Measurements from ENCODE around the gene OVCH2. TPM values are rescaled to one million over a fixed set of nuclear protein-coding genes. Genes with fewer than 3 reads are reported as not detected.

OVCH2 gene, protein sequence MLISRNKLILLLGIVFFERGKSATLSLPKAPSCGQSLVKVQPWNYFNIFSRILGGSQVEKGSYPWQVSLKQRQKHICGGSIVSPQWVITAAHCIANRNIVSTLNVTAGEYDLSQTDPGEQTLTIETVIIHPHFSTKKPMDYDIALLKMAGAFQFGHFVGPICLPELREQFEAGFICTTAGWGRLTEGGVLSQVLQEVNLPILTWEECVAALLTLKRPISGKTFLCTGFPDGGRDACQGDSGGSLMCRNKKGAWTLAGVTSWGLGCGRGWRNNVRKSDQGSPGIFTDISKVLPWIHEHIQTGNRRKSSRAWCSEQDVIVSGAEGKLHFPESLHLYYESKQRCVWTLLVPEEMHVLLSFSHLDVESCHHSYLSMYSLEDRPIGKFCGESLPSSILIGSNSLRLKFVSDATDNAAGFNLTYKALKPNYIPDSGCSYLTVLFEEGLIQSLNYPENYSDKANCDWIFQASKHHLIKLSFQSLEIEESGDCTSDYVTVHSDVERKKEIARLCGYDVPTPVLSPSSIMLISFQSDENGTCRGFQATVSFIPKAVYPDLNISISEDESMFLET
- total RNA-seq (2013; cell fraction: nucleolus; rRNA removed), result not detected in 2 replicates
- total RNA-seq (2014; rRNA removed) (not detected in 2 replicates), total RNA-seq (2014; rRNA removed; fragmentation: Illumina TruSeq; extraction: Trizol) (not detected in 2 replicates), total RNA-seq (2021) (not detected in 2 replicates), polyA plus RNA-seq (2011; rRNA removed) (not detected in 2 replicates), polyA plus RNA-seq (2014; fragmentation: Illumina TruSeq; extraction: Trizol) (not detected in 2 replicates), polyA plus RNA-seq (2014; fragmentation: Nextera tagmentation; extraction: Ambion mirVana) (not detected), polyA plus RNA-seq (2014; rRNA removed) (not detected in 2 replicates), polyA plus RNA-seq (2016; fragmentation: Nextera tagmentation; extraction: Ambion mirVana) (not detected), polyA minus RNA-seq (2011; rRNA and poly(A)+ RNA removed) (not detected in 2 replicates), Bru-seq, nascent RNA (not detected), BruChase-seq, experiment 1, labeled RNA remaining after a 6-hour chase (not detected), BruChase-seq, experiment 2, labeled RNA remaining after a 2-hour chase (not detected)
- not detected for polyA plus RNA-seq (2011; ENCODE audit: low read depth)
- not detected in 2 replicates for polyA plus RNA-seq (2011; cell fraction: cytosol; rRNA removed)
- not detected in 2 replicates for polyA plus RNA-seq (2011; cell fraction: nucleus; rRNA removed)
- not detected in 2 replicates for polyA plus RNA-seq (2012)
- polyA minus RNA-seq (2011; cell fraction: cytosol; rRNA and poly(A)+ RNA removed), result not detected in 2 replicates
- polyA minus RNA-seq (2011; cell fraction: nucleus; rRNA and poly(A)+ RNA removed), result not detected in 2 replicates
- long read RNA-seq, experiment 1, result 0 reads
- long read RNA-seq, experiment 2, partial matches to known transcripts, result 0 of 1 reads
- long read RNA-seq, experiment 2, other reads (novel, unspliced or antisense), result 1 of 1 reads

- no peak for DNase-seq (ENCODE audit: low read depth, low spot score)
- 43% methylated on average over 2 of the region's 2 CpGs for WGBS (ENCODE audit: insufficient coverage, insufficient replicate concordance, low lambda C conversion rate, missing lambda C conversion rate)
- H4K20me1 ChIP-seq (ENCODE audit: control insufficient read depth, insufficient read depth), result no peaks in the 10 kb centered on the region
- CTCF ChIA-PET, result interaction anchor here (1.6 kb wide), 1 partner anchor 11 kb away, joined by 12 read pairs; no protein-coding TSS in a partner anchor
- RAD21 ChIA-PET (ENCODE audit: unreplicated experiment), result interaction anchor here (2.0 kb wide), 1 partner anchor 11 kb away, joined by 5 read pairs; no protein-coding TSS in a partner anchor
- no peak within 1 kb of the TSS for H2AFZ ChIP-seq (ENCODE audit: control insufficient read depth, low read depth, low read length)
- POLR2A ChIA-PET, result no interaction called here
- intact Hi-C loops (cut with micrococcal nuclease; ENCODE audit: unreplicated experiment), result no loop called here
- ATAC-seq, result no peak
- H3K27me3 ChIP-seq (replicated peaks in 1 of 2; ENCODE audit: control insufficient read depth in 2 of 2, insufficient read depth in 2 of 2, low read length in 1 of 2), result peaks cover 0 to 5% of the 10 kb centered on the region in 2 experiments; a peak in 1 of 4 replicates
- H3K9ac ChIP-seq (ENCODE audit: control insufficient read depth, insufficient read depth, low read length), result no peak within 1 kb of the TSS
- no peaks in the 10 kb centered on the region for H3K36me3 ChIP-seq (ENCODE audit: control insufficient read depth in 2 of 2, insufficient read depth in 2 of 2, low read length in 1 of 2)
- H3K4me3 ChIP-seq, result no peak within 1 kb of the TSS
- no peak within 1 kb of the TSS for H3K27ac ChIP-seq (ENCODE audit: control insufficient read depth, insufficient read depth)
- H3K4me2 ChIP-seq (ENCODE audit: control insufficient read depth, insufficient read depth), result no peak within 1 kb of the TSS
- no peaks in the 10 kb centered on the region for H3K79me2 ChIP-seq (ENCODE audit: control insufficient read depth, insufficient read depth, low read length)
- TF ChIP-seq ZNF687 (IDR thresholded peaks at IDR 0.05) (no peak), ESRRA (IDR thresholded peaks at IDR 0.05; ENCODE audit: low read length) (no peak), BHLHE40 (IDR thresholded peaks at IDR 0.05; ENCODE audit: borderline replicate concordance in 1 of 2, low read depth in 2 of 2, low read length in 1 of 2) (no peak), TCF7 (IDR thresholded peaks at IDR 0.05; ENCODE audit: borderline replicate concordance) (no peak), ETV6 (conservative IDR thresholded peaks at IDR 0.05 in 1 of 2, IDR thresholded peaks at IDR 0.05 in 1 of 2; ENCODE audit: borderline replicate concordance in 1 of 2, low read depth in 1 of 2) (no peak), TAF1 (IDR thresholded peaks at IDR 0.05; ENCODE audit: borderline replicate concordance, low read depth, low read length) (no peak), SREBF1 (IDR thresholded peaks at IDR 0.05; ENCODE audit: low read length) (no peak), MEF2B (IDR thresholded peaks at IDR 0.05; ENCODE audit: partially characterized antibody, poor library complexity, severe bottlenecking) (no peak), SIN3A (IDR thresholded peaks at IDR 0.05; ENCODE audit: low read depth, low read length) (no peak), RCOR1 (conservative IDR thresholded peaks at IDR 0.05; ENCODE audit: low read depth, low read length) (no peak), SP1 (IDR thresholded peaks at IDR 0.05; ENCODE audit: low read depth, low read length) (no peak)
- TF ChIP-seq, protein P1, sequence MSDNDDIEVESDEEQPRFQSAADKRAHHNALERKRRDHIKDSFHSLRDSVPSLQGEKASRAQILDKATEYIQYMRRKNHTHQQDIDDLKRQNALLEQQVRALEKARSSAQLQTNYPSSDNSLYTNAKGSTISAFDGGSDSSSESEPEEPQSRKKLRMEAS (IDR thresholded peaks at IDR 0.05; ENCODE audit: low read depth, low read length), result no peak
- TF ChIP-seq, protein P2, sequence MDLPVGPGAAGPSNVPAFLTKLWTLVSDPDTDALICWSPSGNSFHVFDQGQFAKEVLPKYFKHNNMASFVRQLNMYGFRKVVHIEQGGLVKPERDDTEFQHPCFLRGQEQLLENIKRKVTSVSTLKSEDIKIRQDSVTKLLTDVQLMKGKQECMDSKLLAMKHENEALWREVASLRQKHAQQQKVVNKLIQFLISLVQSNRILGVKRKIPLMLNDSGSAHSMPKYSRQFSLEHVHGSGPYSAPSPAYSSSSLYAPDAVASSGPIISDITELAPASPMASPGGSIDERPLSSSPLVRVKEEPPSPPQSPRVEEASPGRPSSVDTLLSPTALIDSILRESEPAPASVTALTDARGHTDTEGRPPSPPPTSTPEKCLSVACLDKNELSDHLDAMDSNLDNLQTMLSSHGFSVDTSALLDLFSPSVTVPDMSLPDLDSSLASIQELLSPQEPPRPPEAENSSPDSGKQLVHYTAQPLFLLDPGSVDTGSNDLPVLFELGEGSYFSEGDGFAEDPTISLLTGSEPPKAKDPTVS (IDR thresholded peaks at IDR 0.05; ENCODE audit: low read depth, low read length), result no peak
- SMC1A ChIA-PET (ENCODE audit: uncharacterized antibody, unreplicated experiment), result interaction anchor here (1.9 kb wide), 1 partner anchor 11 kb away, joined by 4 read pairs; no protein-coding TSS in a partner anchor
- no peaks in the 10 kb centered on the region for H3K9me3 ChIP-seq (replicated peaks; ENCODE audit: control insufficient read depth, insufficient read depth, low read length)
- FAIRE-seq, result no peak
- in situ Hi-C loops (cut with MboI), result no loop called here
- no TSS peak for BruUV-seq (replicated peaks)
- no peaks in the 10 kb centered on the region for H3K4me1 ChIP-seq (ENCODE audit: control insufficient read depth, insufficient read depth, low read length)
These were observed at the start of gene OVCH2 for GRCh38 chr11:7706377-7706776. OVCH2 (minus strand) TSS chr11:7706477; CDS start chr11:7706394, 83 bp downstream.
